Measurements from ENCODE around the gene CCDC183. TPM values are rescaled to one million over a fixed set of nuclear protein-coding genes. Genes with fewer than 3 reads are reported as not detected.
A peak's percentile ranks its signal among the peaks of the same experiment; 100 is the strongest.

The CCDC183 gene
- total and polyA plus RNA-seq, 10 of the 15 experiments (the other 5 are each of a cell fraction or from before 2014, with no cell fraction given), result 0.04 to 1.2 (median 0.55) TPM; not detected in 5

- no peak for TF ChIP-seq PRDM15 (CRISPR knock-in tag; IDR thresholded peaks at IDR 0.05)
- no peak for TF ChIP-seq CEBPB (IDR thresholded peaks at IDR 0.05; ENCODE audit: borderline replicate concordance in 1 of 2, low read depth in 2 of 2, low read length in 2 of 2)
- no peak for TF ChIP-seq ETV6 (conservative IDR thresholded peaks at IDR 0.05 in 1 of 2, IDR thresholded peaks at IDR 0.05 in 1 of 2; ENCODE audit: borderline replicate concordance in 1 of 2, low read depth in 1 of 2)
- TF ChIP-seq TARDBP (IDR thresholded peaks at IDR 0.05; ENCODE audit: borderline replicate concordance), result no peak
- peak; percentile 7 for TF ChIP-seq PBX3 (IDR thresholded peaks at IDR 0.05; ENCODE audit: insufficient replicate concordance, low read depth, low read length)
- no peak for TF ChIP-seq CREB1 (IDR thresholded peaks at IDR 0.05; ENCODE audit: low read depth)
- TF ChIP-seq POLR2AphosphoS5 (IDR thresholded peaks at IDR 0.05; ENCODE audit: low read length), result peak; percentile 84
- no peak for TF ChIP-seq ZNF622 (IDR thresholded peaks at IDR 0.05)
- TF ChIP-seq SREBF2 (IDR thresholded peaks at IDR 0.05; ENCODE audit: low read length), result no peak
- peak; percentile 63 for TF ChIP-seq PKNOX1 (IDR thresholded peaks at IDR 0.05)
- TF ChIP-seq MXI1 (IDR thresholded peaks at IDR 0.05; ENCODE audit: low read depth, low read length), result peak; percentile 75; the same call in 1 of the 2 replicates
- TF ChIP-seq REST (IDR thresholded peaks at IDR 0.05; ENCODE audit: low read depth, low read length), result no peak
- TF ChIP-seq POLR2A (IDR thresholded peaks at IDR 0.05; ENCODE audit: low read depth, low read length), result peak; percentile 92
- TF ChIP-seq ELK1 (IDR thresholded peaks at IDR 0.05; ENCODE audit: low read depth, low read length), result no peak
- TF ChIP-seq CHD1 (IDR thresholded peaks at IDR 0.05; ENCODE audit: low read depth, low read length), result no peak
- TF ChIP-seq BMI1 (IDR thresholded peaks at IDR 0.05; ENCODE audit: borderline replicate concordance), result no peak
- no peak for TF ChIP-seq ZNF384 (IDR thresholded peaks at IDR 0.05; ENCODE audit: borderline replicate concordance, low read depth, low read length)
- peak; percentile 54 for TF ChIP-seq CREM (IDR thresholded peaks at IDR 0.05; ENCODE audit: low read depth)
Observed at GRCh38 chr9:136849038-136849959, 53.2 kb downstream of the CCDC183 start, which contains the start of gene PHPT1 (continued).
